KMS-11 (cell line): ENCODE measurements around the gene TCF7L2.

ENCODE experiments used
- H2AFZ ChIP-seq: fragments of 200-600 bp; sonication (generic); 2 replicates; pipeline ENCODE4 v1.6.1; 2016; ENCODE audit warnings: antibody characterized with exemption, mixed run types, low read depth
- H3K27ac ChIP-seq: fragments of 200-600 bp; sonication (generic); 2 replicates; pipeline ENCODE4 v1.6.1; 2016; ENCODE audit warnings: mild to moderate bottlenecking, mixed run types
- H3K27me3 ChIP-seq: fragments of 200-600 bp; sonication (generic); 2 replicates; pipeline ENCODE4 v1.6.1; 2017; ENCODE audit warnings: mild to moderate bottlenecking, low read depth, mixed run types, moderate library complexity; ENCODE audit not compliant: insufficient read depth
- H3K36me3 ChIP-seq: fragments of 200-600 bp; sonication (generic); 2 replicates; pipeline ENCODE4 v1.6.1; 2017; ENCODE audit warnings: mild to moderate bottlenecking, mixed run types; ENCODE audit not compliant: insufficient read depth
- H3K4me1 ChIP-seq: fragments of 200-600 bp; sonication (generic); 2 replicates; pipeline ENCODE4 v1.6.1; 2016; ENCODE audit warnings: mild to moderate bottlenecking, low read depth, mixed run types; ENCODE audit not compliant: poor library complexity, severe bottlenecking
- H3K4me2 ChIP-seq: fragments of 200-600 bp; sonication (generic); 2 replicates; pipeline ENCODE4 v1.7.0; 2016; ENCODE audit warnings: mild to moderate bottlenecking, mixed run types
- H3K4me3 ChIP-seq: fragments of 200-600 bp; sonication (generic); IDR thresholded peaks from 2 replicates; pipeline ENCODE4 v1.6.1; 2017; ENCODE audit warnings: low read depth, low read length, mixed read lengths; ENCODE audit not compliant: insufficient read depth
- H3K79me2 ChIP-seq: fragments of 200-600 bp; sonication (generic); 2 replicates; pipeline ENCODE4 v1.6.1; 2016; ENCODE audit warnings: low read depth, mixed run types; ENCODE audit not compliant: insufficient read depth
- H3K9ac ChIP-seq: fragments of 200-600 bp; sonication (generic); 2 replicates; pipeline ENCODE4 v1.6.1; 2016; ENCODE audit warnings: mild to moderate bottlenecking, mixed run types
- H4K20me1 ChIP-seq: fragments of 200-600 bp; sonication (generic); 2 replicates; pipeline ENCODE4 v1.6.1; 2016; ENCODE audit warnings: mild to moderate bottlenecking, mixed run types; ENCODE audit not compliant: insufficient read depth
- CTCF ChIP-seq: fragments of 200-600 bp; sonication (generic); conservative IDR thresholded peaks from 2 replicates; pipeline ENCODE4 v1.6.1; 2017; ENCODE audit warnings: low read depth, mild to moderate bottlenecking, antibody characterized with exemption, low read length, moderate library complexity, mixed read lengths

TCF7L2 gene

GRCh38 chr10:113137941-113138685, 188.1 kb downstream of the TCF7L2 start:
- no peak overlapping the region for H3K9ac ChIP-seq
- no peaks in the 10 kb centered on the region for H3K79me2 ChIP-seq
- no peak for TF ChIP-seq CTCF
- no peaks in the 10 kb centered on the region for H3K36me3 ChIP-seq
- H3K4me1 ChIP-seq, result no peaks in the 10 kb centered on the region
- H3K4me2 ChIP-seq, result no peak overlapping the region
- no peak overlapping the region for H3K27ac ChIP-seq
- no peaks in the 10 kb centered on the region for H4K20me1 ChIP-seq
- H3K27me3 ChIP-seq, result no peaks in the 10 kb centered on the region
- no peak overlapping the region for H2AFZ ChIP-seq
- no peak overlapping the region for H3K4me3 ChIP-seq

GRCh38 chr10:113138937-113139585, 189.0 kb downstream of the TCF7L2 start:
- Histone ChIP-seq H3K79me2 (no peaks in the 10 kb centered on the region), H3K4me1 (no peaks in the 10 kb centered on the region), H3K4me2 (no peak overlapping the region), H4K20me1 (no peaks in the 10 kb centered on the region), H3K9ac (no peak overlapping the region), H3K27ac (no peak overlapping the region), H3K27me3 (no peaks in the 10 kb centered on the region), H3K4me3 (no peak overlapping the region), H3K36me3 (no peaks in the 10 kb centered on the region), H2AFZ (no peak overlapping the region)
- TF ChIP-seq CTCF, result no peak

- Histone ChIP-seq H3K79me2 (no peaks in the 10 kb centered on the region), H3K27ac (no peak overlapping the region), H3K9ac (no peak overlapping the region), H4K20me1 (no peaks in the 10 kb centered on the region), H2AFZ (no peak overlapping the region), H3K27me3 (no peaks in the 10 kb centered on the region), H3K4me3 (no peak overlapping the region), H3K36me3 (no peaks in the 10 kb centered on the region), H3K4me1 (no peaks in the 10 kb centered on the region), H3K4me2 (no peak overlapping the region)
- TF ChIP-seq CTCF, result no peak
These were observed 189.7 kb downstream of the TCF7L2 start for GRCh38 chr10:113139699-113140098.

GRCh38 chr10:113140143-113141011, 190.3 kb downstream of the TCF7L2 start:
- Histone ChIP-seq H3K36me3 (no peaks in the 10 kb centered on the region), H2AFZ (no peak overlapping the region), H3K4me2 (no peak overlapping the region), H3K9ac (no peak overlapping the region), H4K20me1 (no peaks in the 10 kb centered on the region), H3K27me3 (no peaks in the 10 kb centered on the region), H3K27ac (no peak overlapping the region), H3K4me1 (no peaks in the 10 kb centered on the region), H3K79me2 (no peaks in the 10 kb centered on the region), H3K4me3 (no peak overlapping the region)
- no peak for TF ChIP-seq CTCF
